ENCODE measurements around the gene ZBTB5. TPM values are rescaled to one million over a fixed set of nuclear protein-coding genes. Genes with fewer than 3 reads are reported as not detected.

Gene ZBTB5
- total and polyA plus RNA-seq, 2 of the 13 experiments (the other 11 are each of a cell fraction or from before 2014, with no cell fraction given), result 12.5 to 20.5 TPM

GRCh38 chr9:37508135-37508833 lies 43.0 kb upstream of the ZBTB5 start (continued):
- TF ChIP-seq AFF4 (CRISPR knock-in tag; IDR thresholded peaks at IDR 0.05), result no peak
- peak; percentile 56 for TF ChIP-seq ZKSCAN1 (IDR thresholded peaks at IDR 0.05; ENCODE audit: low read length)
- TF ChIP-seq EED (CRISPR knock-in tag; IDR thresholded peaks at IDR 0.05), result no peak
- peak; percentile 81 for TF ChIP-seq SKI (IDR thresholded peaks at IDR 0.05; ENCODE audit: partially characterized antibody)
- peak; percentile 93 for TF ChIP-seq ZNF264 (CRISPR knock-in tag; IDR thresholded peaks at IDR 0.05)
- TF ChIP-seq ZSCAN5A (CRISPR knock-in tag; IDR thresholded peaks at IDR 0.05; ENCODE audit: borderline replicate concordance), result no peak; the same call in 1 of the 2 replicates
- TF ChIP-seq ZBTB3 (CRISPR knock-in tag; IDR thresholded peaks at IDR 0.05; ENCODE audit: borderline replicate concordance, low read depth), result peak; percentile 79; the same call in 1 of the 2 replicates
- TF ChIP-seq BATF2 (CRISPR knock-in tag; IDR thresholded peaks at IDR 0.05), result no peak
- no peak for TF ChIP-seq ARID3A (IDR thresholded peaks at IDR 0.05; ENCODE audit: low read depth, low read length)
- TF ChIP-seq ZIK1 (CRISPR knock-in tag; IDR thresholded peaks at IDR 0.05; ENCODE audit: borderline replicate concordance, low read depth), result no peak; the same call in 1 of the 2 replicates
- TF ChIP-seq ZNF747 (CRISPR knock-in tag; IDR thresholded peaks at IDR 0.05; ENCODE audit: borderline replicate concordance), result no peak
- TF ChIP-seq ZBTB38 (CRISPR knock-in tag; IDR thresholded peaks at IDR 0.05), result peak; percentile 87
- TF ChIP-seq BCL6 (CRISPR knock-in tag; IDR thresholded peaks at IDR 0.05), result peak; percentile 79
- TF ChIP-seq E2F5 (CRISPR knock-in tag; conservative IDR thresholded peaks at IDR 0.05), result no peak
- peak; percentile 24; the same call in 1 of the 2 replicates for TF ChIP-seq KAT7 (CRISPR knock-in tag; IDR thresholded peaks at IDR 0.05; ENCODE audit: borderline replicate concordance)
- TF ChIP-seq YY1 (IDR thresholded peaks at IDR 0.05; ENCODE audit: insufficient read depth, insufficient replicate concordance, low read depth, low read length), result peak; percentile 12
- TF ChIP-seq SRF (IDR thresholded peaks at IDR 0.05; ENCODE audit: low read depth, low read length), result peak; percentile 66; the same call in 1 of the 2 replicates
- no peak for TF ChIP-seq ZNF382 (CRISPR knock-in tag; IDR thresholded peaks at IDR 0.05; ENCODE audit: borderline replicate concordance)
- no peak for TF ChIP-seq KDM5A (IDR thresholded peaks at IDR 0.05; ENCODE audit: borderline replicate concordance, low read length)
- peak; percentile 46; the same call in 1 of the 2 replicates for TF ChIP-seq PHF20 (CRISPR knock-in tag; IDR thresholded peaks at IDR 0.05)
- TF ChIP-seq PHB2 (IDR thresholded peaks at IDR 0.05; ENCODE audit: partially characterized antibody), result no peak

Measured in HepG2 (cell line).